GM12891 (cell line): Measurements from ENCODE around the gene GP1BA.
A peak's percentile ranks its signal among the peaks of the same experiment; 100 is the strongest.
"Not testable (repeated sequence)": the region's sequence is repeated elsewhere in the genome, so short reads cannot be mapped to it uniquely, and the experiment has no call there.

Experiments
- DNase-seq: peaks from one replicate; pipeline ENCODE4 v3.0.0; 2011; ENCODE audit warnings: low spot score; ENCODE audit not compliant: insufficient read length
- FAIRE-seq: peaks from 2 replicates; lab custom pipeline; 2011; peaks lifted over from hg19 to GRCh38; lab: Jason Lieb, UNC
- PAX5 ChIP-seq: IDR thresholded peaks from 2 replicates; pipeline ENCODE4 v1.6.1; 2011; ENCODE audit warnings: low read length, moderate library complexity, mild to moderate bottlenecking; ENCODE audit not compliant: insufficient read depth, severe bottlenecking
- POLR2A ChIP-seq: IDR thresholded peaks from 2 replicates; pipeline ENCODE4 v1.6.1; 2011; ENCODE audit warnings: low read depth, low read length, control low read depth
- POLR2AphosphoS5 ChIP-seq: IDR thresholded peaks from 2 replicates; pipeline ENCODE4 v1.6.1; 2011; ENCODE audit warnings: low read depth, low read length, control low read depth
- POU2F2 ChIP-seq: IDR thresholded peaks from 2 replicates; pipeline ENCODE4 v1.6.1; 2011; ENCODE audit warnings: low read depth, mild to moderate bottlenecking, control low read depth, low read length, moderate library complexity
- SPI1 ChIP-seq: IDR thresholded peaks from 2 replicates; pipeline ENCODE4 v1.6.1; 2011; ENCODE audit warnings: low read depth, low read length, control low read depth
- TAF1 ChIP-seq: IDR thresholded peaks from 2 replicates; pipeline ENCODE4 v1.6.1; 2011; ENCODE audit warnings: low read depth, low read length, control low read depth

Gene GP1BA

DNA sequence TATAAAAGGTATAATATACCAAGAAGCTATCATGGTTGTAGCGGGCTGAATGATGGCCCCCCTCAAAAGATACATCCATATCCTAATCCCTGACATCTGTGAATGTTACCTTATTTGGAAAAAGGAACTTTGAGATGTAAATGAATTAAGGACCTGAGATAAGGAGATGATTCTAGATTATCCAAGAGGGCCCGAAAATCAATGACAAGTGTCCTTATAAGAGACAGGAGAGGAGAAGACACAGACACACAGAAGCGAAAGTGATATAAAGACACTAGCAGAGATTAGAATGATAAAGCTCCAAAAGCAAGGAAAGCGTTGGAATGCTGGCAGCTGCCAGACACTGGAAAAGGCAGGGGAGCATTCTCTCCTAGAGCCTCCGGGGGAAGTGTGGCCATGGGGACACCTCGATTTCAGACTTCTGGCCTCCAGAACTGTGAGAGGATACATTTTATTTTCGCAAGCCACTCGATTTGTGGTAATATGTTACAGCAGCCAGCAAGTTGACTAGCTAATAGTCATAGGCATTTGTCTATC is 12.5 kb upstream of the GP1BA start:
- DNase-seq, result no peak
- no peak for FAIRE-seq
- TF ChIP-seq TAF1 (no peak), POLR2AphosphoS5 (no peak), POU2F2 (no peak), POLR2A (no peak), PAX5 (no peak), SPI1 (no peak)

GRCh38 chr17:4920351-4921048 is 11.6 kb upstream of the GP1BA start:
- FAIRE-seq (no peak), DNase-seq (no peak)
- TF ChIP-seq POLR2AphosphoS5 (no peak), TAF1 (no peak), PAX5 (no peak), POU2F2 (no peak), SPI1 (no peak), POLR2A (no peak)

DNA sequence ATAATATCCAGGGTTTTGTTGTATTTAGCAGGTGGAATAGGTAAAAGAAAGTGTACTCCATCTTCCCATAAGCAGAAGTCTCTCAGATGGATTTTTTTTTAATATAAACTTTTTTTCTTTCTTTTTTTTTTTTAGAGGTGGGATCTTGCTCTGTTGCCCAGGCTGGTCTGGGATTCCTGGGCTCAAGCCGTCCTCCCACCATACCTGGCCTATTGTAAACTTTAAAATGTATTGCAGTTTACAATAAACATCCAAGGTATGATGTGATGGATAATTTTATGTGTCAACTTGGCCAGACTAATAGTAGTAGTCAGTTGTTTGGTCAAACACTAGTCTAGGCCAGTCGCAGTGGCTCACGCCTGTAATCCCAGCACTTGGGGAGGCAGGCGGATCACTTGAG is 10.8 kb upstream of the GP1BA start:
- DNase-seq, result no peak
- no peak for TF ChIP-seq POLR2A
- TF ChIP-seq POU2F2, result no peak
- no peak for TF ChIP-seq PAX5
- TF ChIP-seq SPI1, result no peak
- no peak for TF ChIP-seq TAF1
- TF ChIP-seq POLR2AphosphoS5, result no peak
- no peak for FAIRE-seq

- not testable (repeated sequence) for DNase-seq, FAIRE-seq
Measured at GRCh38 chr17:4926577-4927335, 5.3 kb upstream of the GP1BA start.

DNA sequence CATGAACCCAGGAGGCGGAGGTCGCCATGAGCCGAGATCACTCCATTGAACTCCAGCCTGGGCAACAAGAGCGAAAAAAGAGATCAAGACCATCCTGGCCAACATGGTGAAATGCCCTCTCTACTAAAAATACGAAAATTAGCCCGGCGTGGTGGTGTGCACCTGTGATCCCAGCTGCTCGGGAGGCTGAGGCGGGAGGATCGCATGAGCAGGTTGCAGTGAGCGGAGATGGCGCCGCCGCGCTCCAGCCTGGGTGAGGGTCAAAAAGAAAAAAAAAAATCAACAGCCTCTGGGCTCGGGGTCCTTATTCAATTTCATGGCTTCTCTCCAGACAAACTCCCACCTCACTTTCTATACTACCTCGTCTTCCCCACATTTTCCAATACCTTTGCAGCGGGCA is 3.2 kb upstream of the GP1BA start:
- TF ChIP-seq POLR2A (no peak), SPI1 (no peak), PAX5 (no peak), POU2F2 (no peak), TAF1 (no peak), POLR2AphosphoS5 (no peak)
- no peak for FAIRE-seq
- no peak for DNase-seq

GRCh38 chr17:4932756-4933155 is 679 bp downstream of the GP1BA start:
- DNase-seq, result no peak
- TF ChIP-seq TAF1 (no peak), POU2F2 (no peak), POLR2A (no peak), POLR2AphosphoS5 (no peak), PAX5 (no peak), SPI1 (no peak)
- no peak for FAIRE-seq

GRCh38 chr17:4933646-4934045 is 1.6 kb downstream of the GP1BA start:
- no peak for DNase-seq
- no peak for FAIRE-seq
- TF ChIP-seq PAX5, result no peak
- TF ChIP-seq POLR2AphosphoS5, result no peak
- TF ChIP-seq POU2F2, result no peak
- TF ChIP-seq TAF1, result no peak
- TF ChIP-seq SPI1, result no peak
- TF ChIP-seq POLR2A, result no peak

DNA sequence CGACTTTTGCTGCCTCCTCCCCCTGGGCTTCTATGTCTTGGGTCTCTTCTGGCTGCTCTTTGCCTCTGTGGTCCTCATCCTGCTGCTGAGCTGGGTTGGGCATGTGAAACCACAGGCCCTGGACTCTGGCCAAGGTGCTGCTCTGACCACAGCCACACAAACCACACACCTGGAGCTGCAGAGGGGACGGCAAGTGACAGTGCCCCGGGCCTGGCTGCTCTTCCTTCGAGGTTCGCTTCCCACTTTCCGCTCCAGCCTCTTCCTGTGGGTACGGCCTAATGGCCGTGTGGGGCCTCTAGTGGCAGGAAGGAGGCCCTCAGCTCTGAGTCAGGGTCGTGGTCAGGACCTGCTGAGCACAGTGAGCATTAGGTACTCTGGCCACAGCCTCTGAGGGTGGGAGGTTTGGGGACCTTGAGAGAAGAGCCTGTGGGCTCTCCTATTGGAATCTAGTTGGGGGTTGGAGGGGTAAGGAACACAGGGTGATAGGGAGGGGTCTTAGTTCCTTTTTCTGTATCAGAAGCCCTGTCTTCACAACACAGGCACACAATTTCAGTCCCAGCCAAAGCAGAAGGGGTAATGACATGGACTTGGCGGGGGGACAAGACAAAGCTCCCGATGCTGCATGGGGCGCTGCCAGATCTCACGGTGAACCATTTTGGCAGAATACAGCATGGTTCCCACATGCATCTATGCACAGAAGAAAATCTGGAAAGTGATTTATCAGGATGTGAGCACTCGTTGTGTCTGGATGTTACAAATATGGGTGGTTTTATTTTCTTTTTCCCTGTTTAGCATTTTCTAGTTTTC is 2.3 kb downstream of the GP1BA start:
- 0 out of 2 replicates have a peak, but pooled peaks have one; percentile 21 for TF ChIP-seq POLR2AphosphoS5
- TF ChIP-seq PAX5, result no peak
- TF ChIP-seq POU2F2, result no peak
- TF ChIP-seq POLR2A, result peak; percentile 60
- DNase-seq, result no peak
- peak; percentile 61 for FAIRE-seq

DNA sequence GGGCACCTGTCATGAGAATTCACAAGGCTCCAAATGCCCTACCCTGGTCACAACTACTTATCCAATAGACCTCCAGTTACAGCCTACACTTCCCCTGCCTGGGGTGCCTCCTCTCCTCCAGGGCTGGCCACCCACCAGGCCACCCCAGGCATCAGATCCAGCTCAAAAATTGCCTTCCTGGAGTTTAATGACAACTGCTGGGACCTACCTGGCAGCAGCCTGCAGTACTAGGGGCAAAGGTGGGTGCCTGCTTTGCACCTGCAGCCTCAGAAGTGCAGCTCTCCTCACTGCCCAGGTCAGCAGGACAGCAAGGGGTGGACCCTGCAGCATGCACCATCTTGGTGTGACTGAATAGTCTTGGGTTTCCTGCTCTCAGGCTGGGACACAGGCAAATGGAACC is 3.6 kb downstream of the GP1BA start:
- TF ChIP-seq POU2F2 (no peak), SPI1 (no peak), POLR2AphosphoS5 (no peak), POLR2A (no peak), PAX5 (no peak), TAF1 (no peak)
- FAIRE-seq (no peak), DNase-seq (no peak)
